Esophagus muscularis mucosa (tissue), 4 donors: ENCODE results near the gene ENDOG.

Source experiments
- EP300 ChIP-seq: sonication (generic); formaldehyde crosslinking; IDR thresholded peaks from one replicate; pipeline ENCODE4 v1.6.1; 2017; ENCODE audit warnings: antibody characterized with exemption
- POLR2A ChIP-seq: fragments of 450-650 bp; IDR thresholded peaks from one replicate; pipeline ENCODE4 v1.6.1; 2017; ENCODE audit warnings: antibody characterized with exemption, moderate library complexity, mild to moderate bottlenecking, low read depth
- POLR2AphosphoS5 ChIP-seq, 2 donors: sonication (generic); formaldehyde crosslinking; IDR thresholded peaks; one replicate each; pipeline ENCODE4 v1.6.1; 2017; ENCODE audit warnings: antibody characterized with exemption in 2 of 2
- TF ChIP-seq, protein P1 (sequence below), 3 experiments: fragments of 200-600 bp in 2 of 3; fragments of 450-650 bp in 1 of 3; sonication (generic) in 2 of 3; IDR thresholded peaks; one replicate each; pipeline ENCODE4 v1.5.1; 2017 to 2019; ENCODE audit warnings: antibody characterized with exemption in 3 of 3, mild to moderate bottlenecking in 2 of 3, moderate library complexity in 1 of 3

DNA sequence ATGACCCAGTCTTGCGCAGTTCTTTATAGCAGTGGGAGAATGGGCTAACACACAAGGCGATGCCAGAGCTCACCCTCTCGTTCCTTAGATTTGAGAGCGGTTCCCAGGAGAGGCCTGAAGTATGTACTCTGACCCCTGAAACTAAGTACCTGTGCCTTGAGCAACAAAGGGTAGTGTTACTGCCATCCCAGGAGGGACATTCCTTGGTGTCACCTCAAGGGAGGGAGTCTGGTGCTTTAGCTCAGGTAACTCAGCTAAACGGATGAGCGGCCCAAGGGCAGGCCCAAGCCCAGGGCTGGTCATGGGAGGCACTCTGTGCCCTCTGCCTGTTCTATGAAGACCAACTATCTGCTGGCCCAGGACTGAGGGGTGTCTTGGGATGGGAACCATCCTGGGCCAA lies 43.2 kb downstream of the ENDOG start:
- TF ChIP-seq POLR2A (no peak), POLR2AphosphoS5 (IDR thresholded peaks at IDR 0.05) (no peak), EP300 (no peak)
- TF ChIP-seq, protein P1, sequence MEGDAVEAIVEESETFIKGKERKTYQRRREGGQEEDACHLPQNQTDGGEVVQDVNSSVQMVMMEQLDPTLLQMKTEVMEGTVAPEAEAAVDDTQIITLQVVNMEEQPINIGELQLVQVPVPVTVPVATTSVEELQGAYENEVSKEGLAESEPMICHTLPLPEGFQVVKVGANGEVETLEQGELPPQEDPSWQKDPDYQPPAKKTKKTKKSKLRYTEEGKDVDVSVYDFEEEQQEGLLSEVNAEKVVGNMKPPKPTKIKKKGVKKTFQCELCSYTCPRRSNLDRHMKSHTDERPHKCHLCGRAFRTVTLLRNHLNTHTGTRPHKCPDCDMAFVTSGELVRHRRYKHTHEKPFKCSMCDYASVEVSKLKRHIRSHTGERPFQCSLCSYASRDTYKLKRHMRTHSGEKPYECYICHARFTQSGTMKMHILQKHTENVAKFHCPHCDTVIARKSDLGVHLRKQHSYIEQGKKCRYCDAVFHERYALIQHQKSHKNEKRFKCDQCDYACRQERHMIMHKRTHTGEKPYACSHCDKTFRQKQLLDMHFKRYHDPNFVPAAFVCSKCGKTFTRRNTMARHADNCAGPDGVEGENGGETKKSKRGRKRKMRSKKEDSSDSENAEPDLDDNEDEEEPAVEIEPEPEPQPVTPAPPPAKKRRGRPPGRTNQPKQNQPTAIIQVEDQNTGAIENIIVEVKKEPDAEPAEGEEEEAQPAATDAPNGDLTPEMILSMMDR (IDR thresholded peaks at IDR 0.05) = no peak
